ENCODE results near the gene TNNC2. TPM values are rescaled to one million over a fixed set of nuclear protein-coding genes. Genes with fewer than 3 reads are reported as not detected.

Gene TNNC2
- total and polyA plus RNA-seq, 2 of the 8 experiments (the other 6 are each of a cell fraction or from before 2014, with no cell fraction given), result 5.7 to 7.6 TPM

- TF ChIP-seq CHD7 (IDR thresholded peaks at IDR 0.05; ENCODE audit: insufficient replicate concordance, low read length) (no peak), KDM1A (IDR thresholded peaks at IDR 0.05; ENCODE audit: borderline replicate concordance, low read length) (no peak), SRF (IDR thresholded peaks at IDR 0.05; ENCODE audit: low read depth, low read length) (no peak), RNF2 (IDR thresholded peaks at IDR 0.05; ENCODE audit: borderline replicate concordance, low read depth, low read length, missing control alignments, poor library complexity, severe bottlenecking) (no peak)
Observed at GRCh38 chr20:45816951-45817350, 10.2 kb downstream of the TNNC2 start (continued).

Measured in H1 (cell line).